NCI-H82 treated with DMSO at 0.1 percent for 48 hours (cell line): Measurements from ENCODE around the gene ABHD17A.

Experiments used
- DNase-seq: peaks from one replicate; lab custom pipeline; 2025; ENCODE audit not compliant: unreplicated experiment; lab: John Stamatoyannopoulos, UW

ABHD17A gene

DNA sequence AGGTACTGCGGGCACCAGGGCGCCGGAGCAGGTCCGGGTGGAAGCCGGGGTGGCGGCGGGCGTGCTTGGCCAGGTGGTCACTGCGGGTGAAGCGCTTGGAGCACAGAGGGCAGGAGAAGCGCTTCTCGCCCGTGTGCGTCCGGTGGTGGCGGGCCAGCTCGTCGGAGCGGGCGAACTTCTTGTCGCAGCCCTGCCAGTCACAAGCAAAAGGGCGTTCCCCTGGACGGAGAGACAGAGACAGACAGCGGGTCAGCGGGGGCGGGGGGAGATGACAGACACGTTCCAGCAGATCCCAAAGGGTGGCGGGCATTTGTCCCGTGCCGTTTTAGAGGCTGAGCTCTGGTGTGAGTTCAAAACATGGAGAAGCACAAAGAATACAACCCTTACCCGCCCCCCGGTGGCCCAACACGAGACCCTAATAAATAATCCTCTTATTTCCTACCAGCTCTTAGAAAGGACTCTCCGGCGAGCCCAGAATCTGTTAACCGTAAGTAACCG is 30.7 kb downstream of the ABHD17A start:
- DNase-seq, result peak; percentile 26

- no peak for DNase-seq
Observed at GRCh38 chr19:1854039-1854541, 31.2 kb downstream of the ABHD17A start.

- peak; percentile 42 for DNase-seq
Observed at GRCh38 chr19:1853295-1854038, 31.8 kb downstream of the ABHD17A start.

DNA sequence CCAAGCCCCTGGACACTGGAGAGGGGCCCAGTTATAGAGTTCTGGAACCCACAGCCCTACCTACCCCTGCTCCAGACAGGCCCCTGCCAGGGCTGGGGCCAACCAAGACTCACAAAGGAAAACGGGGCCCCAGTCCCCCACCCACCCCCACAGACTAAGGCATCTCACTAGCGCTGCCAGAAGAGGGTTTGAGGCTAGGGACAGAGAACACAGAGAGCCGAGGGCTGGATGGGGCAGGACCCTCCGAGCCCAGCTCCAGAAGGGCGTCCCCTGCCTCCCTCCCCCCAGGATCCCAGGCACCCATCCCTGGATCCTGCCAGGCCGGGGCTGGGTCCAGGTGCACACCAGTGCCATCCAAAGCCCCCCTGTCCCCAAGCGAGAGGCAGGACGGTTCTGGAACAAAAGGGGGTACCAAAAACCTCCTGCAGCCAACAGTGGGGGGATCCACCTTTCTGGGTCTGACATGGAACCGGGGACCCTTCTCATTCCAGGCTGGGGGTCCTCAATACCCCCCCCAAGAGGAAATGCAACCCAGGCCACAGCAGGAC is 32.6 kb downstream of the ABHD17A start:
- DNase-seq, result no peak

- peak; percentile 6 for DNase-seq
Observed at GRCh38 chr19:1851654-1852580, 33.4 kb downstream of the ABHD17A start.

DNA sequence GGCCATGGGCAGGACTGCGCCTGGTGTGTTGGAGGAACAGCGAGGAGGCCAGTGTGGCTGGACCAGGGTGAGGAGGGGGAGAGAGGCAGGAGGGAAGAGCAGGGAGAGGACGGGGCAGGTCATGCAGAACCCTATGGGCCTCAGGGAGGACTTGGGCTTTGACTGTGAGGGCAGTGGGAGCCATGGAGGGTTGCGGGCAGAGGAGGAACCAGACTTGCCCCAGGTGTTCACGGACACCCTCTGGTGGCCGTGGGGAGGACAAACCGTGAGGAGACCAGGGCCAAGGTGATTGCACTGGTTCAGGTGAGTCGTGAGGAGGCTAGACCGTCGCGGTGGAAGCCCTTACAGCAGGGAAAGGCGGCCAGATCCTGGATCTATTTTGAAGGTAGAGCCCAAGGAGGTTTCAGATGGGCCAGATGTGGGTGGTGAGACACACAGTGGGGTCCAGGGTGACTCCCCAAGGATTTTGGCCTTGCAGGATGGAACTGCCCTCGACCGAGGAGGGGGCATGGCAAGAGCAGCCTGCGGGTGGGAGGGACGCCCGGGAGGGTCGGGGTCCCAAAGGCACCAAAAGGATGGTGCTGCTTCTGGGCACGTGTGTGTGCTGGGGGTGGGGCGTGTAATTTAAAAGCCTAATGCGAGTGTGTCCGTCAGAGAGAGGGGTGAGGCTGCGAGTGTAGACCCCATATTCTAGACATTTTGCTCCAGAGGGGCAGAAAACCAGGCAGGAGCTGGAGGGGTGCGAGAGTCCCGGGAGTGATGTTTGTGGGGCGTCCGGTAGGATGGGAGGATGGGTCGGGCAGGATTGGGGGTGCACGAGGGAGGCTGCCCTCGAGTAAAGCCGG is 34.3 kb downstream of the ABHD17A start:
- no peak for DNase-seq

- no peak for DNase-seq
Observed at GRCh38 chr19:1849886-1850398, 35.4 kb downstream of the ABHD17A start.

GRCh38 chr19:1849132-1849474 is 36.2 kb downstream of the ABHD17A start:
- DNase-seq, result no peak

- DNase-seq, result peak; percentile 60
Observed at GRCh38 chr19:1848399-1849131, 36.7 kb downstream of the ABHD17A start, which contains the start of gene REXO1. REXO1 (minus strand) TSS chr19:1848483; CDS start chr19:1848358, 125 bp downstream.

DNA sequence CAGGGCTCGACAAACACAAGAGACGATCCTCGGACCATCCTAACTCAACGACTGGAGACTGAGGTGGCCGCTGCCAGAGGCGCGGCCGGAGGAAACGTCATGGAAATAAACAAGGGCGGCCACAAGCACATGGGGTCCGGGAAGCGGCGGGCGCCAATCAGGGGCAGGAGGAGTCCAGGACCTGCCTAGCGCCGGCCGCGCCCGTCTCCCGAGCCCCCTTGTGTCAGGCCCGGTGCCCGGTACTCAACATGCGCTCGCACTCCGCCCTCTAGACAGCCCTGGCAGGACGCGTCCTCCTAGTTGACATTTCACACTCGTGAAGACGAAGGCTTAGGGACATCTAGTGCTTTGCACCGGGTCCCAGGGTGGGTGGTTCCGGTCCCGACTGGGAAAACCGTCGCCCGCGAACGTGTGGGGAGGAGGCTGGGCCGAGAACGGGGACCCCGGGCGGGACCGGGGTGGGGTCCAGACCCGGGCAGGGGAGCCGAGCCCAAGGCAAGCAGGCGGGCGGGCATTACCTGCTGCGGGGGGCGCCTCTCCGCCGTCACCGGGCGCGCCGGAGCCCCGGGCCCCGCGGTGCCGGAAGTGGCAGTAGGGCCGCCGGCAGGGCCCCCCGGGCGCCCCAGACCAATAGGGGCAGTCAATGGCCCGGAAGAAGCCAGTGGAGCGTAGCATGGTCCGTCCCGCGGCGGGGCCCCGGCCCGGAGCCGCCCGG is 37.5 kb downstream of the ABHD17A start:
- DNase-seq, result no peak

- DNase-seq, result no peak
Observed at GRCh38 chr19:1847348-1847683, 38.0 kb downstream of the ABHD17A start.

- no peak for DNase-seq
Observed at GRCh38 chr19:1846517-1847204, 38.6 kb downstream of the ABHD17A start.

DNA sequence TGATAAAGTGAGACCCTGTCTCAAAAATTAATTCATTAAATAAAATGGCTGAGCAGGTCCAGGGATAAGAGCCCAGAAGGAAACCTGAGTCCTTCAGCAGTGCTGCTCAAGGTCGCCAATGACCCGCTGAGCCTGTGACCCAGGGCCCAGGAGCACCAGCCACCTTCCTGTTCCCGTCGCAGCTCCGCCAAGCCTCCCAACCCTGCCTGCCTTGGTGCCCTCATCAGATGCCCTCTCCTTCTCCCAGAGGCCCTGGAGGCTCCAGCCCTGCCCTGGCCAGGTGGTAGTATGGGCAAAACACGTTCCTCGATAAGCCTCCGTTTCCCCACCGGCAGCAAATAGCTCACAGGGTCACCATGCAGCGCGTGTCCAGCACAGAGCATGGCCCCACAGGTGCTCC is 39.7 kb downstream of the ABHD17A start:
- DNase-seq, result no peak

- DNase-seq, result no peak
Observed at GRCh38 chr19:1845125-1845515, 40.2 kb downstream of the ABHD17A start.

- DNase-seq, result no peak
Observed at GRCh38 chr19:1844513-1845124, 40.7 kb downstream of the ABHD17A start.

DNA sequence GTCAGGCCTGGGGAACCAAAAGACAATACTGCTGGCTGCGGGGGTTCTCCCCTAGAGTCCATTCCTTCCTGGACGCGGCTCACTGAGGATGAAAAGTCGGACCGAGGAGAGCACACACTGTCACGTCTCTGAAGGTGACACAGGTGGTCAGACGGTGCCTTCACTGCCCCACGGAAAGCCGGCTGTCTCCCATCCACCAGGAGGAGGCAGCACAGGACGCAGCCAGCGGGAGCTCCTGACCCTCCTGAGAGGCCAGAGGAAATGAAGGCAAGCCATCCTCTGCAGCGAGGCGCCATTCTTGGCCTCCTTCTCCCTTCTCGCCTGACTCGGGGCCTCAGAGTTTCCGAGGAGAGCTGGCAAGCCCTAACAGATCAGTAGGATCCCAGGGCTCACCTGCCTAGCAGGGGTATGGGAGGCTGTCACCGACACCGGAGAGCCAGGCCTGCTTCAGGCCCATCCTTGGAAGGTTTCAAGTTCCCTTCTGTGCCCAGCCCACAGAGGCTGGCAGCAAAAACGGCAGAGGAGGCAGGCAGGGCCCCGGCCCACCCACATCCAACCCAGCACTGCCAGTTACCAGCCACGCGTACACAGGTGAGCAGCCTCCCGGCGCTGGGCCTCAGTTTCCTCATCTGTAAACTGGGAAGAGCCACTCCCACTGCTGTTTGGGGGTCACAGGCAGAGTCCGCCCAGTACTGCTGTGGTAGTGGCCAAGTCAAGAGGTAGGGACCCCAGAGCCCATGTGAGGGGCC is 41.5 kb downstream of the ABHD17A start:
- no peak for DNase-seq

GRCh38 chr19:1843116-1843515 is 42.2 kb downstream of the ABHD17A start:
- DNase-seq, result no peak
